ENCODE measurements around the gene SUPT3H. TPM values are rescaled to one million over a fixed set of nuclear protein-coding genes. Genes with fewer than 3 reads are reported as not detected.
"Not testable (repeated sequence)": the region's sequence is repeated elsewhere in the genome, so short reads cannot be mapped to it uniquely, and the experiment has no call there.

SUPT3H gene
- total RNA-seq, 1 donor from 2014 or later, result 6.7 TPM

DNA sequence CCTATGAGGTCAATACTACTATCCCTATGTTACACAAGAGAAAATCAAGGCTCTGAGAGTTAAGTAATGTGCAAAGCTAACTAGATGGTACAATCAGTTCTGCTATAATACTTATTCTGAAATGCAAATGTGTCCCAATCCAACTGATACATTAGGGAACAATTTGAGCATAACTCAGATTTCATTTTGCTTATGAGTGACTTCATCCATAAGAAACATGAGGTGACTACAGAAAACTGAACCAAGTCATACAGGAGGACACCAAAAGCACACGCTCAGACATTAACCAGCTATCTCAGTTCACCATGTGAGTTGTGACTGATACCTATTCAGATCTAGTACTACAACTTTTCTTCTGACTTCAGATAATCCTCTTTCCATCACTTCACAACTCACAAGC lies 229.5 kb downstream of the SUPT3H start:
- Histone ChIP-seq H3K27me3 (ENCODE audit: low read depth) (no peaks in the 10 kb centered on the region), H3K4me3 (no peak overlapping the region), H3K4me1 (no peaks in the 10 kb centered on the region), H3K9me3 (peaks cover 12% of the 10 kb centered on the region), H3K36me3 (no peaks in the 10 kb centered on the region), H3K27ac (no peak overlapping the region)
- intact Hi-C loops (cut with DNase I), result no loop called here
- TF ChIP-seq, protein P1, sequence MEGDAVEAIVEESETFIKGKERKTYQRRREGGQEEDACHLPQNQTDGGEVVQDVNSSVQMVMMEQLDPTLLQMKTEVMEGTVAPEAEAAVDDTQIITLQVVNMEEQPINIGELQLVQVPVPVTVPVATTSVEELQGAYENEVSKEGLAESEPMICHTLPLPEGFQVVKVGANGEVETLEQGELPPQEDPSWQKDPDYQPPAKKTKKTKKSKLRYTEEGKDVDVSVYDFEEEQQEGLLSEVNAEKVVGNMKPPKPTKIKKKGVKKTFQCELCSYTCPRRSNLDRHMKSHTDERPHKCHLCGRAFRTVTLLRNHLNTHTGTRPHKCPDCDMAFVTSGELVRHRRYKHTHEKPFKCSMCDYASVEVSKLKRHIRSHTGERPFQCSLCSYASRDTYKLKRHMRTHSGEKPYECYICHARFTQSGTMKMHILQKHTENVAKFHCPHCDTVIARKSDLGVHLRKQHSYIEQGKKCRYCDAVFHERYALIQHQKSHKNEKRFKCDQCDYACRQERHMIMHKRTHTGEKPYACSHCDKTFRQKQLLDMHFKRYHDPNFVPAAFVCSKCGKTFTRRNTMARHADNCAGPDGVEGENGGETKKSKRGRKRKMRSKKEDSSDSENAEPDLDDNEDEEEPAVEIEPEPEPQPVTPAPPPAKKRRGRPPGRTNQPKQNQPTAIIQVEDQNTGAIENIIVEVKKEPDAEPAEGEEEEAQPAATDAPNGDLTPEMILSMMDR (IDR thresholded peaks at IDR 0.05), result no peak
- DNase-seq (no peak), ATAC-seq (no peak)

DNA sequence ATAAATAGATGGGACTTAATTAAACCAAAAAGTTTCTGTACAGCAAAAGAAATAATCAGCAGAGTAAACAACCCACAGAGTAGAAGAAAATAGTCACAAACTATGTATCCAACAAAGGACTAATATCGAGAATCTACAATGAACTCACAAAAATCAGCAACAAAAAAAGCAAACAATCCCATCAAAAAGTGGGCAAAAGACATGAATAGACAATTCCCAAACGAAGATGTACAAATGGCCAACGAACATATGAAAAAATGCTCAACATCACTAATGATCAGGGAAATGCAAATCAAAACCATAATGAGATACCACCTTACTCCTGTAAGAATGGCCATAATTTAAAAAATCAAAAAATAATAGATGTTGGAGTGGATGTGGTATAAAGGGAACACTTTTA lies 232.1 kb downstream of the SUPT3H start:
- intact Hi-C loops (cut with DNase I); H3K27me3 ChIP-seq (ENCODE audit: low read depth): not testable (repeated sequence)

DNA sequence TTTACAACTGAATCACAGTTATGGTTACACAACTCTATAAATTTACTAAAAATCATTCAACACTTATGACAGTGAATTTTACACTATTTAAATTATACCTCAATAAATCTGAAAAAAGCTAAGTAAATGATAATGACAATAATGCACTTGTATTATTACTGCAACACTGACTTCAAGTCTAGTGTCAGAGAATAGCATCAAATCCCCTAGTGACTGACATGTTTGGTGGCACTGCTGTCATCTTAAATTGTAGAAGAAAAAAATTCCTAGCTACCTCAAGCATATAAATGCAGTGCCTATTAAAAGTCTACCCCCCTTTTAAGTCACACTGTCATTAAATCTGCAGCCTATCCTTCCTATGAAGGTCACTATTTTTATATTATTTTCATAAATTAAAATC lies 239.0 kb downstream of the SUPT3H start:
- TF ChIP-seq, protein P1 (IDR thresholded peaks at IDR 0.05), result no peak

More for the DNA sequence above, 232.1 kb downstream of the SUPT3H start:
- H3K27ac ChIP-seq, DNase-seq, ATAC-seq, H3K4me3 ChIP-seq, H3K4me1 ChIP-seq, H3K36me3 ChIP-seq: not testable (repeated sequence)
- H3K9me3 ChIP-seq, result peaks cover 15% of the 10 kb centered on the region

DNA sequence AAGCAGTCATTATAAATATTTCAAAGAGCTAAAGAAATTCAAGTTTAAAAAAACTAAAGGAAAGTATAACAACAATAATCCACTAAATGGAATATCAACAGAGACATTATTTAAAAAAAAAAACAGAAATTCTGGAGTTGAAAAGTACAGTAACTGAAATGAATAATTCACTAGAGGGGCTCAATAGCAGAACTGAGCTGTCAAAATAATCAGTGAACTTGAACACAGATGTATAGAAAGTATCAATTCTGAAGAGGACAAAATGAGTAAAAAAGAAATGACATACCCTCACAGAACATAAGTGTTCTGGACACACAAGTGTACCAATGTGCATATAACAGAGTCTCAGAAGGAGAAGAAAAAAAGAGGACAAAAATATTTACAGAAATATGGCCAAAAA lies 241.2 kb downstream of the SUPT3H start:
- Histone ChIP-seq H3K4me1 (no peaks in the 10 kb centered on the region), H3K27me3 (ENCODE audit: low read depth) (no peaks in the 10 kb centered on the region), H3K9me3 (peaks cover 9% of the 10 kb centered on the region), H3K36me3 (no peaks in the 10 kb centered on the region), H3K27ac (no peak overlapping the region), H3K4me3 (no peak overlapping the region)
- TF ChIP-seq, protein P1 (IDR thresholded peaks at IDR 0.05), result no peak
- ATAC-seq, result no peak
- no peak for DNase-seq
- intact Hi-C loops (cut with DNase I), result no loop called here

More for the DNA sequence above, 239.0 kb downstream of the SUPT3H start:
- H3K9me3 ChIP-seq, result peaks cover 12% of the 10 kb centered on the region
- no peaks in the 10 kb centered on the region for H3K36me3 ChIP-seq
- H3K4me3 ChIP-seq, result no peak overlapping the region
- H3K27me3 ChIP-seq (ENCODE audit: low read depth), result no peaks in the 10 kb centered on the region
- DNase-seq, result no peak
- H3K27ac ChIP-seq, result no peak overlapping the region
- intact Hi-C loops (cut with DNase I), result no loop called here
- H3K4me1 ChIP-seq, result no peaks in the 10 kb centered on the region
- no peak for ATAC-seq

DNA sequence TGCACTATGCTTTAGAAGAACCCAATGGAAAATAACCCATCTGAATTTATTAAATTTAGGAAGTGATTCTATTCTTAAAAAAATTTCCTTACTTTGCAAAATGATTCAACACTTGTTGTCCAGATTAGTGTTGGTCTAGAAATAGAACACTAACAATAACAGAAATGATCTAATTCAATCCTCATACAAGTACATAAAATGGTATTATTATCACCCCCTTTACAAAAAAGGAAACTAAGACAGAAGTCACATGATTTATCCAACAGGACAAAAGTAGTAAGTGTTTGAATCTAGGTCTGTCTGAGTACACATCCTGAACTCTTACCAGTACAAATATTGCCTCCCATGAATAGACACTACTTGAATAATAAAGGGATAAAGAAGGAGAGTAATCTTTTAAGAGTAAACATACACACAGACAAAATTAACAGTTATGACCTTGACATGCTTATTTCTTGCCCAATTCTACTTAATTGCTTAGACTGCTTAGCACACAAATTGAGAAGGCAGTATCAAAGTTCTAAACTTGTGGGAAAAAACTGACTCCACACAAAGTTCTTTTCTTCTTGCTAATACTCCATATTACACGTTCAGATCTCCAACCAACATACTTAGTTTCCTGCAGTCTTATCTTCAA lies 245.0 kb downstream of the SUPT3H start:
- intact Hi-C loops (cut with DNase I), result no loop called here
- TF ChIP-seq, protein P1 (IDR thresholded peaks at IDR 0.05), result no peak
- Histone ChIP-seq H3K36me3 (no peaks in the 10 kb centered on the region), H3K9me3 (peaks cover 9% of the 10 kb centered on the region), H3K4me1 (no peaks in the 10 kb centered on the region), H3K27me3 (ENCODE audit: low read depth) (no peaks in the 10 kb centered on the region), H3K27ac (no peak overlapping the region), H3K4me3 (no peak overlapping the region)
- DNase-seq (no peak), ATAC-seq (no peak)

DNA sequence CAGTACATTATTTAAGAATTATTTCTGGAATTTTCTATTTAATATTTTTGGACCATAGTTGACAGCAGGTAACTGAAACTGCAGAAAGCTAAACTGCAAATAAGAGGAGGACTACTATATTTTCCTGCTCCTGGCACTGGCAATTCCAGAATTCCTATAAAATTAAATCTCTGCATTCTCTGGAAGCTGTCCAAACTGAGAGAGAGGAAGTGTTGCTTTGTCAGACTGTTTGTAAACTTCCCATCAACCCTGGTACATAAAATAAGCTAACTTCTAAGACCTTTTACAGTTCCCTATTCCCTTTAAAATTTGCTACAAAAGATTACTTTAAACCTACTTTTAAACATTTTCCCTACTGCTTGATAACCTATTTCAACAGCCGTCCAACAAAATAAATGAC lies 245.7 kb downstream of the SUPT3H start:
- Histone ChIP-seq H3K4me1 (no peaks in the 10 kb centered on the region), H3K9me3 (peaks cover 6% of the 10 kb centered on the region), H3K27me3 (ENCODE audit: low read depth) (no peaks in the 10 kb centered on the region), H3K4me3 (no peak overlapping the region), H3K36me3 (no peaks in the 10 kb centered on the region), H3K27ac (no peak overlapping the region)
- ATAC-seq (no peak), DNase-seq (no peak)
- TF ChIP-seq, protein P1 (IDR thresholded peaks at IDR 0.05), result no peak
- intact Hi-C loops (cut with DNase I), result no loop called here
